Brain pericyte (primary cell): ENCODE data around the gene CPPED1.
"Not testable (repeated sequence)": the region's sequence is repeated elsewhere in the genome, so short reads cannot be mapped to it uniquely, and the experiment has no call there.

Source experiments
- DNase-seq: peaks from one replicate; pipeline ENCODE4 v3.0.0-alpha.2; 2012; ENCODE audit warnings: low read depth, low spot score

The CPPED1 gene, protein sequence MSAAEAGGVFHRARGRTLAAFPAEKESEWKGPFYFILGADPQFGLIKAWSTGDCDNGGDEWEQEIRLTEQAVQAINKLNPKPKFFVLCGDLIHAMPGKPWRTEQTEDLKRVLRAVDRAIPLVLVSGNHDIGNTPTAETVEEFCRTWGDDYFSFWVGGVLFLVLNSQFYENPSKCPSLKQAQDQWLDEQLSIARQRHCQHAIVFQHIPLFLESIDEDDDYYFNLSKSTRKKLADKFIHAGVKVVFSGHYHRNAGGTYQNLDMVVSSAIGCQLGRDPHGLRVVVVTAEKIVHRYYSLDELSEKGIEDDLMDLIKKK

GRCh38 chr16:12803203-12804093 is at the start of gene CPPED1:
Gene CPPED1 (minus strand): TSS chr16:12803887. CDS start chr16:12803776, 111 bp downstream.
- DNase-seq, result peak; percentile 82

DNA sequence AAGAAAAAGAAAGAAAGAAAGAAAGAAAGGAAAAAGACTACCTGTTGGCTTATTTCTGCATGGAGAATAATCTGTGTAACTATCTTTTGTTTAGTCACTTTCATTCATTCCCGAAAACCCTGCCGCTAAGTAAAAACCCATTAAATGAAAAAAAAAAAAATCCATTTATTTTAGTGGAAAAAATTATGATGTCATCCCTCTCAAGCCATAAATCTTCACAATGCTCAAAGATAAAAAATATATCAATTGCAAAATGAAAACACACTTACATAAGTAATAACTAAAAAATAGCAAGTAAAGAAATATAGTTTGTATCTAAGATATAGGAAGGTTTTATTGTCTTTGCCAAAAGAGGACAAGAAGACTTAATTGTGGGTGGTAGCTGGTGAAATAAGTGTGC is 46.5 kb upstream of the CPPED1 start:
- DNase-seq, result no peak

GRCh38 chr16:12846592-12846991 is 42.9 kb upstream of the CPPED1 start:
- no peak for DNase-seq

- DNase-seq, result no peak
Measured at GRCh38 chr16:12845282-12845681, 41.6 kb upstream of the CPPED1 start.

DNA sequence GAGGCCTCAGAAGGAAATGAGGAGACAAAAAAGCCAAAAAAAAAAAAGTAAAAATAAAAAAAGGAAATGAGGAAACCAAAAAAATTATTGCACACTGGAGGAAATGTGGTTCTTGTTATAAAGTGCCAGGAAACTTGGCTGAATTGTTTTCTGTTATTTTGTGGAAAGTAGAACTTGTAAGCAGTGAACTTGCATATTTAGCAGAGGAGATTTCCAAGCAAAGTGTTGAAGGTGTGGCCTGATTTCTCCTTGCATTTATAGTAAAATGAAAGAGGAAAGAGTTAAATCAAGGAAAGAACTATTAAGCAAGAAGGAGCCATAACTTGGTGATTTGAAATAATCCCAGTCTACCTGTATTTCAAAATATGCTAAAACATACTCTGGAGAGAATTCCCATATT is 34.1 kb upstream of the CPPED1 start:
- DNase-seq, result no peak

- no peak for DNase-seq
Measured at GRCh38 chr16:12837291-12837690, 33.6 kb upstream of the CPPED1 start.

- DNase-seq, result no peak
Measured at GRCh38 chr16:12833926-12834325, 30.2 kb upstream of the CPPED1 start.

DNA sequence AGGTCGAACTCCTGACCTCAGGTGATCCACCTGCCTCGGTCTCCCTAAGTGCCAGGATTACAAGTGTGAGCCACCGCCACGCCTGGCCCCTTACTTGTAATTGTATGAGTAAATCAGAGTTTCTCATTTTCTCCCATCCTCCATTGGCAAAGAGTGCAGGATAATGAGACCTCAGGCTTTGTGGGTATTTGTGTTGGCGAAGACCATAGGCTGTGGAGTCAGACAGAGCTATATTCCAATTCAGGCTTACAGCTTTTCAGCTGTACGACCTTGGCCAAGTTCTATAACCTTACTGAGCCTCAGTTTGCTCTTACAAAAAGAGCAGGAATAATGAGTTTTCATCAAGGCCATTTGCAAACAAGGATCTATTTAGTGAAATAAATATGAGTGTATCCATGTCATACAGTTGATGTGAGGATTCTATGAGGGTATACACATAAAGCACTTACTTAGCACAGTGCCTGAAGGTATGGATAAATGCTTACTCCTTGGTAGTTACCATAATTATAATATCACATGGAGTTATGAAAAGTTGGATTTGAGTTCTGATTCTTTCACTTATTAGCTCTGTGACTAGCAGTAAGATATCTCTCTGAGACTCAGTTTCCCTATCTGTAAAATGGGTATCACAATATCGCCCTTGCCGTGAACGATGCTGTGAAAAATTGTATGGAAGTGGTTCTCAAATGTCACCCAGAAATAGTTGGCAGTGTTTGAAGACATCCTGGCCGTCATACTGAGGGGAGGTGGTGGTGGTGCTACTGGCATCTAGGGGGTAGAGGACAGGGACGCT is 25.6 kb upstream of the CPPED1 start:
- DNase-seq, result no peak

DNA sequence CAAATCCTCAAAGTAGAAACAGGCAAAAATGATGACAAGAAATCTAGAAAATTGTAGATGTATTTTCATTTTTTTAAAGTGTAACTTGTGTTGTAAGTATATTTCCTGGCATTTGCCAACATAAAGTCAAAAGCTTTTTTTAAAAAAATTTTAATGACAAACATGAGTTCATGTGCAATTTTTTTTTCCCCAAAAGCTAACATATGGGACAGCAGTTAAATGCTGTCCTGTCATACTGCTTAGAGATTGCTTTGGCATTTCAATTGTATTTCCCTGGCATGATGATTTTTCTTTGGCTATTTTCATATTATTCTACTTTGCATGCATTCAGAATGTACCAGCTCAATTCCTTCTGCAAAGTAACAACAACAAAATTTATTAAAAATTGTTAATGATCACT is 24.5 kb upstream of the CPPED1 start:
- no peak for DNase-seq

GRCh38 chr16:12826559-12826958 is 22.9 kb upstream of the CPPED1 start:
- no peak for DNase-seq

DNA sequence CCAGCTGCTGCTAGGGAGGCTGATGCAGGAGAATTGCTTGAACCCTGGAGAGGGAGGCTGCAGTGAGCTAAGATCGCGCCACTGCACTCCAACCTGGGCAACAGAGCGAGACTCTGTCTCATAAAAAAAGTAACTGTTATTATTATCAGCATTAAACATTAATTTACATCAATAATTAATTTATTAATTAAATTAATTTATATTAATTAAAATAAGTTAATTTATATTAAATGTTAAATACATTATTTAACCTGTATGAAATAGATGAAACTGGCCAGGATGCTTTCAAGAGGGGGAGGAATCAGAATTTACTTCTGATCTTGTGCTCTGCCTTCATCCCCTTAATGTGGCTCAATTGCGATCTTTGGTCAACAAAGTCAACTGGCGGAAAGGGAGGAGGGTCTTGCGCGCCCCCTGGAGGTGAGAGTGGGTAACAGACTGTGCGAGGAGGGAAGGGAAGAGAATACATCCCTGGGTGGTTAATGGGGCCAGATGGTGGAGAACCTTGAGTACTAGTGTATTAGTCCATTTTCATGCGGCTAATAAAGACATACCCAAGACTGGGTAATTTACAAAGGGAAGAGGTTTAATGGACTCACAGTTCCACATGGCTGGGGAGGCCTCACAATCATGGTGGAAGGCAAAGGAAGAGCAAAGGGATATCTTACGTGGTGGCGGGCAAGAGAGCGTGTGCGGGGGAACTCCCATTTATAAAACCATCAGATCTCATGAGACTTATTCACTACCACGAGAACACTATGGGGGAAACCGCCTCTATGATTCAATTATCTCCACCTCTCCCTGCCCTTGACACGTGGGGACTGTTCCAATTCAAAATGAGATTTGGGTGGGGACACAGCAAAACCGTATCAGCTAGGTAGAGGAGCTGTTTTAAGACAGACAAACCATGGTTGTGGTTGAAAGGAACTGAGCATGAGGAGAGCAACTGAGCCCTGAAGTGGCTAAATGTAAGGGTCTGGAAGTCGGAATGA is 15.7 kb upstream of the CPPED1 start:
- no peak for DNase-seq

DNA sequence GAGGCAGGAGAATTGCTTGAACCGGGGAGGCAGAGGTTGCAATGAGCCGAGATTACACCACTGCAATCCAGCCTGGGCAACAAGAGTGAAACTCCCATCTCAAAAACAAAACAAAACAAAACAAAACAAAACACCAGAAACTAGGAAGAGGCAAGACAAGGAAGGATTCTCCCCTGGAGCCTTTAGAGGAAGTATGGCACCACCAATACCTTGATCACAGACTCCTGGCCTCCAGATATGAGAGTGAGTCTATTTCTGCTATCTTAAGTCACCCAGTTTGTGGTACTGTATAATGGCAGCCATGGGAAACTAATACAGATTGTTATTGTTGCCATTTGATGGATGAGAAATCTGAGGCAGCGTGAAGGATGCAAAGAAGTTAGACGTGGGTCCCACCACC is 14.6 kb upstream of the CPPED1 start:
- DNase-seq, result no peak

DNA sequence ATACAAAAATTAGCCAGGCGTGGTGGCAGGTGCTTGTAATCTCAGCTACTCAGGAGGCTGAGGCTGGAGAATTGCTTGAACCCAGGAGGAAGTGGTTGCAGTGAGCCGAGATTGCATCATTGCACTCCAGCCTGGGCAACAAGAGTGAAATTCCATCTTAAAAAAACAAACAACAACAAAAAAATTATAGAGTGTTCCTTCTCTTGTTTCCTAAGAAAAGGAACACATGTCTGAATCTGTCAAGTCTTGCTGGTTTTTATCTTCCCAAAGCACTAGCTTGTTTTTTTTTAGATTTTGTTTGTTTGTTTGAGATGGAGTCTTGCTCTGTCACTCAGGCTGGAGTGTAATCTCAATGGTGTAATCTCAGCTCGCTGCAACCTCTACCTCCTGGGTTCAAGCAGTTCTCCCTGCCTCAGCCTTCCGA is 13.1 kb upstream of the CPPED1 start:
- DNase-seq, result not testable (repeated sequence)

- DNase-seq, result no peak
Measured at GRCh38 chr16:12815361-12815760, 11.7 kb upstream of the CPPED1 start.

DNA sequence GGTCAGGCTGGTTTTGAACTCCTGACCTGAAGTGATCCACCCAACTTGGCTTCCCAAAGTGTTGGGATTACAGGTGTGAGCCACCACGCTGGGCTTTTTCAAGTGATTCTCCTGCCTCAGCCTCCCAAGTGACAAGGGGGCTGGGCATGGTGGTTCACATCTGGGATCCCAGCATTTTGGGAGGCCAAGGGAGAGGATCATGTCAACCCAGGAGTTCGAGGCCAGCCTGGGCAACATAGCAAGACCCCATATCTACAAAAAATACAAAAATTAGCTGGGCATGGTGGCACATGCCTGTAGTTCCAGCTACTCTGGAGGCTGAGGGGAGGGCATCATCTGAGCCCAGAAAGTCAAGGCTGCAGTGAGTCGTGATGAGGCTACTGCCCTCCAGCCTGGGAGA is 10.0 kb upstream of the CPPED1 start:
- DNase-seq, result not testable (repeated sequence)

- DNase-seq, result not testable (repeated sequence)
Measured at GRCh38 chr16:12813321-12813720, 9.6 kb upstream of the CPPED1 start.

DNA sequence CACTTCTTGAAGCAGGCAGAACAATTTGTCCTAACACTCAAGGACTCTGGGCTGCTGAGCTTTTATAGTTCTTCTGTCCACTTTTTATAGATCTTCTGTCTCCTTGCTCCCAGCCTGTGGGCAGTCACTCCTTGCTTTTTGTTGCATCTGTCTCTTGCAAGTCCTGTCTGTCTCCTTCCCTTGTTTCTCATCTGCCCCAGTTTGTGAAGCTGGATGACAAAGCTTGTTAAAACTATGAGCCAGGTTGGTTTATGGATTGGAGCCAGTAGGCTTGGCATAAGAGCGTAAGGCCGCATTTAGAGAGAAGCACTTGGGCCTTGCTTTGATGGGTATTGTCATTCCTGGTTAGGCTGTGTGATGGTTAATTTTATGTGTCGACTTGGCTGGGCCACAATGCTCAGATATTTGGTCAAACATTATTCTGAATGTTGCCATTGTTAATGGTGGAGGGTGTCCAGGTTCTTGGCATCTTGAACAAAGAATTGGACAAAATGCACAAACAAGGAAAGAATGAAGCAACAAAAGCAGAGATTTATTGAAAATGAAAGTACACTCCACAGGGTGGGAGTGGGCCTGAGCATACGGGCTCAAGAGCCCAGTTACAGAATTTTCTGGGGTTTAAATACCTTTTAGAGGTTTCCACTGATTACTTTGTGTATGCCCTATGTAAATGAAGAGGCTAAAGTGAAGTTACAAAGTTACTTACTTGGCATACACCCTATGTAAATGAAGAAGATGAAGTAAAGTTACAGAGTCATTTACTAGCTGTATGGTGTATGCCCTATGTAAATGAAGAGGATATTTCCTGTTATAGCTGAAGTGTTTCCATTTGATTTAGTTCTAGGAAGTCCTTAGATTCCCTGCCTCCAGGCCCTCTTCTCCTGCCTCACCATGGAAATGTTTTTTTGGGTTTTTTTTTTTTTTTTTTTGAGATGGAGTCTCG is 8.0 kb upstream of the CPPED1 start:
- DNase-seq, result no peak

- no peak for DNase-seq
Measured at GRCh38 chr16:12805066-12805465, 1.4 kb upstream of the CPPED1 start.

GRCh38 chr16:12804395-12804794 is 708 bp upstream of the CPPED1 start:
- no peak for DNase-seq

DNA sequence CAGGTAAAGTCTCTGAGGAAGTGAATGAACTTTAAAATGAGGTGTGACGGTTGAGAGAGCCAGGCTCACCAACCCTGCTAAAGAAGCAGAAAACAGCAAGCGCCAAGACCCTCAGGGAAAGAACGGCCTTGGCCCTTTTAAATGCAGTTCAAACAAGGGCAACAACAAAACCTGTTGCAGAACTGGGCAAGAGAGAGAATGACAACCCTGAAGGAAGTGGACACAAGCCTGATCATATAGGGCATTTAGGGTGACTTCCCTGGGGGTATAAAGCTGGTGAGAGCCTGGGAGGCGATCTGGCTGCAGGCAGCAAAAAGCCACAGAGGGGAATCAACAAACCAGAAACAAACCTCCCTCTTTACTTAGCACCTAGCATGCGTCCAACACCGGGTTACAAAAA is 1.0 kb downstream of the CPPED1 start:
- DNase-seq, result peak; percentile 17
